Spinal cord (tissue), 10 donors: ENCODE results near the gene HADHA. TPM values are rescaled to one million over a fixed set of nuclear protein-coding genes. Genes with fewer than 3 reads are reported as not detected.

Source experiments
- DNase-seq, 6 donors: peaks; one replicate each; pipeline versions ENCODE4 v3.0.0 to v3.0.0-alpha.2; 2013 to 2015; ENCODE audit warnings: low spot score in 6 of 6, low read depth in 4 of 6
- H3K27ac ChIP-seq: one replicate; pipeline ENCODE4 v1.5.1; 2013; ENCODE audit warnings: low read depth, low read length, control low read depth
- H3K27me3 ChIP-seq: one replicate; pipeline ENCODE4 v1.6.1; 2013; ENCODE audit warnings: low read length; ENCODE audit not compliant: control insufficient read depth, insufficient read depth
- H3K36me3 ChIP-seq: one replicate; pipeline ENCODE4 v1.6.1; 2013; ENCODE audit warnings: low read length; ENCODE audit not compliant: control insufficient read depth, insufficient read depth
- H3K4me1 ChIP-seq: one replicate; pipeline ENCODE4 v1.6.1; 2013; ENCODE audit warnings: low read length; ENCODE audit not compliant: control insufficient read depth, insufficient read depth
- H3K4me3 ChIP-seq: one replicate; pipeline ENCODE4 v1.5.1; 2013; ENCODE audit warnings: low read depth, low read length, control low read depth
- H3K9me3 ChIP-seq: one replicate; pipeline ENCODE4 v1.6.1; 2013; ENCODE audit warnings: low read length; ENCODE audit not compliant: control insufficient read depth, insufficient read depth
- WGBS: methylation state at CpG from one replicate; pipeline ENCODE4 v1.1.5; 2013; ENCODE audit warnings: missing lambda C conversion rate; ENCODE audit not compliant: insufficient coverage; 5-methylcytosine and 5-hydroxymethylcytosine counted together
- polyA plus RNA-seq, 2 donors: library from polyadenylated mRNA; unstranded; fragments of 120-200 nt; gene quantifications; one replicate each; pipeline ENCODE4 v1.2.1, GENCODE V29; 2013; ENCODE audit not compliant: insufficient read length in 2 of 2
- total RNA-seq, 2 donors: library from RNA; depleted of rRNA in 1 of 2; stranded (reverse); fragments of 120-200 nt in 1 of 2; fragments of >200 nt in 1 of 2; gene quantifications; one replicate each; pipeline versions ENCODE4 v1.2.3 to v1.2.4, GENCODE V29; 2013 to 2014
- donor health status: healthy.

The HADHA gene
- total and polyA plus RNA-seq, 4 donors: 117 to 168 (median 140) TPM

DNA sequence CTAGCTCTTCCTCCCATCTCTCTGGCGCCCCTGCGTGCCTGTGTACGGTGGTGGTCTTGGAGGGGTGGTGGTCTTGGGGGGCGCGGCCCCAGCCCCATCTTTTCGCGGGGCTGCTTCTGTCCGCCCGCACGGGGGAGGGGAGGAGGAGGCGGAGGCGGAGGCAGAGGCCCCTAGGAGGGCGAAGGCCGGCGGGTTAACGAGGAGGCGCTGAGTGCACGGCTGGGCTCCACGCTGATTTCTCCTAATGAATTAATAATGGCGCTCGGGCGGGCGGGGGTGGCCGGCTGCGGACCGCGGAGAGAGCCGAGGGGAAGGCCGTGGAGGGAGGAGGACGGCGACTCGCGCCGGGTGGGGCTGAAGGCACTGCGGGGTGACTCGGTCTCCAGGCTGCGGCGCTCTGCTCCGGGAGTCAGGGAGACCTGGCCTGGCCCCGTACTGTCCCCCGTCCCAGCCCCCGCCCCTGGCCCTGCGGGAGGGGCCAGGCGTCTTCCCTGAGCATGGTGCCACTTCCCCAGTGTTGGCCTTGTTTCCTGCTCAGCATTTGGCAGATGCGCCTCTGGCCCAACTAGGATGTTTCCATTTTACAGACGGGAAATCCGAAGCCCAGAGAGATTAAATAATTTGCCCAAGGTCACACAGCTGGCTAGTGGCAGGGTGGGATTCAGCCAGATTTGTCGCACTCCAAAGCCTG, 65.5 kb downstream of the HADHA start:
- peak in 2 of 6 donors; percentile 50 to 75 for DNase-seq
- no peaks in the 10 kb centered on the region for H3K9me3 ChIP-seq
- H3K27ac ChIP-seq: peak overlapping the region; percentile 29
- H3K4me1 ChIP-seq: peaks cover 57% of the 10 kb centered on the region
- WGBS: 7% methylated on average over 41 of the region's 48 CpGs
- H3K4me3 ChIP-seq: peak overlapping the region; percentile 32
- peaks cover 65% of the 10 kb centered on the region for H3K36me3 ChIP-seq
- H3K27me3 ChIP-seq: no peaks in the 10 kb centered on the region

DNA sequence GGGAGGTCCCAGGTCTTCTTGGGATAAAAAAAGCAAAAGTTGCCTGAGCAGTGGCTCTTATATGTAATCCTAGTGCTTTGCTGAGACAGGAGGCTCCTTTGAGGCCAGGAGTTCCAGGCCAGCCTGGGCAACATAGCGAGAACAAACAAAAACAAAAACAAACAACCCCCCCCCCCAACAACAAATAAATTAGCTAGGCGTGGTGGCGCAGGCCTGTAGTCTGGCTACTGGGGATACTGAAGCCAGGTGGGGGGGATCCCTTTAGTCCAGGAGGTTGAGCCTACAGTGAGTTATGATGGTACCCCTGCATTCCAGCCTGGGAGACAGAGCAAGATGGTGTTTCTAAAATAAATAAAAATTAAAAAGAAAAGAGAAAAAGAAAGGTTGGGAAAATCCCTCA, 66.2 kb downstream of the HADHA start:
- Histone ChIP-seq H3K27me3 (peaks cover 3% of the 10 kb centered on the region), H3K4me1 (peaks cover 61% of the 10 kb centered on the region), H3K36me3 (peaks cover 61% of the 10 kb centered on the region), H3K4me3 (no peak overlapping the region), H3K27ac (no peak overlapping the region), H3K9me3 (no peaks in the 10 kb centered on the region)
- no peak for DNase-seq
- WGBS: no CpG with 5 or more reads among the region's 3 CpGs

GRCh38 chr2:26177122-26177521, 67.3 kb downstream of the HADHA start:
- H3K4me1 ChIP-seq: peaks cover 64% of the 10 kb centered on the region
- no peak for DNase-seq

GRCh38 chr2:26176279-26176615, 68.2 kb downstream of the HADHA start:
- DNase-seq: no peak
- Histone ChIP-seq H3K27ac (no peak overlapping the region), H3K9me3 (no peaks in the 10 kb centered on the region), H3K27me3 (peaks cover 6% of the 10 kb centered on the region), H3K36me3 (peaks cover 43% of the 10 kb centered on the region), H3K4me3 (no peak overlapping the region), H3K4me1 (peaks cover 65% of the 10 kb centered on the region)
- 63% methylated on average over 6 of the region's 11 CpGs for WGBS

More at GRCh38 chr2:26177122-26177521, 67.3 kb downstream of the HADHA start:
- Histone ChIP-seq H3K27me3 (peaks cover 6% of the 10 kb centered on the region), H3K9me3 (no peaks in the 10 kb centered on the region), H3K4me3 (no peak overlapping the region), H3K27ac (no peak overlapping the region), H3K36me3 (peaks cover 50% of the 10 kb centered on the region)
- WGBS: 78% methylated on average over 7 of the region's 7 CpGs

DNA sequence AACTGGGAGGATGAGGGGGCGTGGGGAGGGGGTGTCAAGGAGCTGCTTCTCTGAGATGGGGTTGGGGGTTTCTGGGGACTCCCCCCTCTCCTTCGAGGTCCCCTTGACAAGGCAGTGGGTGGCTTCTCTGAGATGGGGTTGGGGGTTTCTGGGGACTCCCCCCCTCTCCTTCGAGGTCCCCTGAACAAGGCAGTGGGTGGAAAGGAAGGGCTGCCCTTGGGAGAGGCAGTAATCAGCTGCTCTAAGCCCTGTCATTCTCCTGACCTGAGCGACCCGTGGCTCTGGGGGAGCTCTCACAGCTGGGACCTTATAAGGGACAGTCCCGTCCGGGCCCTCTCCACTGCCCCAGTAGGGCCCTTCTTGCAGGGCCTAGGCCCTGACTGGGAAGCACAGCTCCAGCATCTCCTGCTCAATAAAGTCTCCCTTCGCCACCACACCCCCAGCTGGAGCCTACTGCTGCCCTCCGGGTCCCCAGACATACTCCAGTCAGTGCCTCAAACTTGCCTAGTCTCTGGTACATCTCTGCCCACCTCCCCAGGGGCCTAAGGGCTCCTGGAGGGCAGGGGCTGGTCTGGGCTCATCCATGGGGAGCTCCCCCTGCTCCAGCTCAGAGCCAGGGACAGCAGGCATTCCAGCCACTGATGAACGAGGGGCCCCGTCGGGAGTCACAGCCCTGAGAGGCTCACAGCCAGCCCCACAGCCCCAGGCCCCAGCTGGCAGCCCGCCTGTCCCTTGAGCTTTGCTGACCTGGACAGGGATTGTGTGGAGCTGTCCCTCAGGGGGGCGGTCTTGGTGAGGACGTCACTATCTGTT, 68.8 kb downstream of the HADHA start:
- H3K9me3 ChIP-seq: no peaks in the 10 kb centered on the region
- H3K4me1 ChIP-seq: peaks cover 63% of the 10 kb centered on the region
- 32% methylated on average over 12 of the region's 15 CpGs for WGBS
- peak overlapping the region; percentile 52 for H3K27ac ChIP-seq
- peaks cover 40% of the 10 kb centered on the region for H3K36me3 ChIP-seq
- H3K4me3 ChIP-seq: no peak overlapping the region
- H3K27me3 ChIP-seq: peaks cover 6% of the 10 kb centered on the region
- DNase-seq: peak in 1 of 6 donors; percentile 37

GRCh38 chr2:26174691-26175465, 69.6 kb downstream of the HADHA start:
- peaks cover 57% of the 10 kb centered on the region for H3K4me1 ChIP-seq
- no peaks in the 10 kb centered on the region for H3K9me3 ChIP-seq
- H3K27me3 ChIP-seq: peaks cover 6% of the 10 kb centered on the region
- H3K27ac ChIP-seq: peak overlapping the region; percentile 63
- peak in 1 of 6 donors; percentile 60 for DNase-seq
- H3K4me3 ChIP-seq: peak overlapping the region; percentile 61
- H3K36me3 ChIP-seq: peaks cover 33% of the 10 kb centered on the region
- 43% methylated on average over 5 of the region's 10 CpGs for WGBS

GRCh38 chr2:26173776-26174482, 70.5 kb downstream of the HADHA start:
- Histone ChIP-seq H3K9me3 (no peaks in the 10 kb centered on the region), H3K27me3 (peaks cover 6% of the 10 kb centered on the region), H3K4me1 (peaks cover 47% of the 10 kb centered on the region), H3K36me3 (peaks cover 30% of the 10 kb centered on the region), H3K4me3 (peak overlapping the region; percentile 61), H3K27ac (peak overlapping the region; percentile 83)
- peak in 3 of 6 donors; percentile 65 to 87 (median 86) for DNase-seq
- WGBS: 4% methylated on average over 43 of the region's 46 CpGs

GRCh38 chr2:26172871-26173775, 71.3 kb downstream of the HADHA start, which contains the start of gene GAREM2:
Gene GAREM2 (plus strand): TSS chr2:26173088. CDS start chr2:26173221, 133 bp downstream.
- under 1% methylated on average over 90 of the region's 102 CpGs for WGBS
- peak within 1 kb of the TSS; percentile 61 for H3K4me3 ChIP-seq
- H3K36me3 ChIP-seq: peaks cover 23% of the 10 kb centered on the region
- H3K9me3 ChIP-seq: no peaks in the 10 kb centered on the region
- peak within 1 kb of the TSS; percentile 83 for H3K27ac ChIP-seq
- DNase-seq: peak in 2 of 6 donors; percentile 58 to 60
- H3K4me1 ChIP-seq: peaks cover 39% of the 10 kb centered on the region
- peaks cover 6% of the 10 kb centered on the region for H3K27me3 ChIP-seq
